H1 (cell line): Measurements from ENCODE around the gene CNTROB. TPM values are rescaled to one million over a fixed set of nuclear protein-coding genes. Genes with fewer than 3 reads are reported as not detected.

ENCODE experiments used
- CTCF ChIA-PET: fragments of 300-600 bp; sonication (Branson Sonifier 250); formaldehyde crosslinking; loops from one replicate; lab custom pipeline; 2021; ENCODE audit not compliant: partially characterized antibody; lab: Charles Lee
- POLR2A ChIA-PET: fragments of 300-600 bp; sonication (Branson Sonifier 250); formaldehyde crosslinking; loops from one replicate; lab custom pipeline; 2021; ENCODE audit warnings: inconsistent platforms; ENCODE audit not compliant: partially characterized antibody; lab: Charles Lee
- DNase-seq, 2 experiments: peaks; one replicate each; pipeline versions ENCODE4 v3.0.0 to v3.0.0-alpha.2; 2010 to 2022; ENCODE audit warnings: low spot score in 2 of 2, low read depth in 1 of 2, mixed read lengths in 1 of 2
- FAIRE-seq: peaks from 2 replicates; lab custom pipeline; 2011; peaks lifted over from hg19 to GRCh38; lab: Jason Lieb, UNC
- H2AFZ ChIP-seq: 2 replicates; pipeline ENCODE4 v1.8.1; 2012; ENCODE audit warnings: low read length, inconsistent platforms
- H2AK5ac ChIP-seq: 2 replicates; pipeline ENCODE4 v1.6.1; 2013; ENCODE audit warnings: low read depth, low read length
- H2BK120ac ChIP-seq: replicated peaks from 2 replicates; pipeline ENCODE3; 2013; ENCODE audit warnings: low read depth, low read length, inconsistent platforms
- H2BK12ac ChIP-seq: 2 replicates; pipeline ENCODE4 v1.6.1; 2013; ENCODE audit warnings: low read depth, low read length
- H2BK15ac ChIP-seq: 2 replicates; pipeline ENCODE4 v1.6.1; 2013; ENCODE audit warnings: low read length
- H2BK20ac ChIP-seq: 2 replicates; pipeline ENCODE4 v1.6.1; 2013; ENCODE audit warnings: low read length
- H2BK5ac ChIP-seq: 2 replicates; pipeline ENCODE4 v1.6.1; 2013; ENCODE audit warnings: low read depth, low read length
- H3K14ac ChIP-seq: 2 replicates; pipeline ENCODE4 v1.6.1; 2013; ENCODE audit warnings: inconsistent platforms; ENCODE audit not compliant: insufficient read length
- H3K18ac ChIP-seq: 2 replicates; pipeline ENCODE4 v1.6.1; 2013; ENCODE audit warnings: low read length; ENCODE audit errors: extremely low read depth
- H3K23ac ChIP-seq: 2 replicates; pipeline ENCODE4 v1.6.1; 2013; ENCODE audit warnings: inconsistent platforms; ENCODE audit not compliant: insufficient read length
- H3K23me2 ChIP-seq: 2 replicates; pipeline ENCODE4 v1.6.1; 2013; ENCODE audit warnings: low read depth, low read length
- H3K27ac ChIP-seq: 2 replicates; pipeline ENCODE4 v1.6.1; 2011; ENCODE audit warnings: low read depth, low read length, inconsistent platforms
- H3K27me3 ChIP-seq, 4 experiments: replicated peaks in 1 of 4; 1 replicate in 1 of 4; 2 replicates in 3 of 4; pipeline versions ENCODE4 v1.6.1 to v1.8.1; 2011 to 2013; ENCODE audit warnings: low read length in 3 of 4, mild to moderate bottlenecking in 3 of 4, inconsistent platforms in 2 of 4, mixed read lengths in 2 of 4, moderate library complexity in 1 of 4; ENCODE audit not compliant: control insufficient read depth in 3 of 4, insufficient read depth in 3 of 4; ENCODE audit errors: extremely low read depth in 1 of 4
- H3K36me3 ChIP-seq, 4 experiments: 2 replicates each; pipeline versions ENCODE4 v1.6.1 to v1.8.1; 2011 to 2013; ENCODE audit warnings: mild to moderate bottlenecking in 4 of 4, low read length in 3 of 4, moderate library complexity in 2 of 4, control low read depth in 1 of 4, inconsistent platforms in 1 of 4; ENCODE audit not compliant: insufficient read depth in 4 of 4, control insufficient read depth in 2 of 4
- H3K4ac ChIP-seq: replicated peaks from 2 replicates; pipeline ENCODE3; 2013; ENCODE audit warnings: low read length, low read depth, mixed read lengths, inconsistent platforms; ENCODE audit not compliant: insufficient read length
- H3K4me1 ChIP-seq, 4 experiments: replicated peaks in 1 of 4; 1 replicate in 1 of 4; 2 replicates in 3 of 4; pipeline versions ENCODE4 v1.6.1 to v1.8.1; 2011 to 2013; ENCODE audit warnings: low read length in 3 of 4, inconsistent platforms in 2 of 4, mixed read lengths in 1 of 4; ENCODE audit not compliant: insufficient read depth in 4 of 4, control insufficient read depth in 3 of 4
- H3K4me2 ChIP-seq, 2 experiments: 2 replicates each; pipeline versions ENCODE4 v1.6.1 to v1.8.1; 2011 to 2013; ENCODE audit warnings: low read depth in 2 of 2, low read length in 2 of 2, control low read depth in 1 of 2, inconsistent platforms in 1 of 2, mild to moderate bottlenecking in 1 of 2; ENCODE audit not compliant: insufficient read depth in 1 of 2
- H3K4me3 ChIP-seq, 4 experiments: fragments of 200-600, 300-600 bp in 1 of 4; sonication (generic), shearing (Covaris generic), sonication (Bioruptor Twin) in 1 of 4; 2 replicates each; pipeline versions ENCODE4 v1.5.1 to v1.8.1; 2011 to 2016; ENCODE audit warnings: low read length in 4 of 4, low read depth in 3 of 4, control low read depth in 2 of 4, inconsistent platforms in 2 of 4, mild to moderate bottlenecking in 2 of 4, mixed read lengths in 1 of 4, moderate library complexity in 1 of 4; ENCODE audit not compliant: insufficient read depth in 2 of 4; ENCODE audit errors: extremely low read depth in 1 of 4
- H3K56ac ChIP-seq: replicated peaks from 2 replicates; pipeline ENCODE3; 2013; ENCODE audit warnings: low read depth, mild to moderate bottlenecking, mixed read lengths, low read length, inconsistent platforms; ENCODE audit not compliant: insufficient read length
- H3K79me1 ChIP-seq: 2 replicates; pipeline ENCODE4 v1.6.1; 2013; ENCODE audit warnings: low read depth, low read length, control low read depth
- H3K79me2 ChIP-seq, 2 experiments: 2 replicates each; pipeline versions ENCODE4 v1.6.1 to v1.8.1; 2012 to 2013; ENCODE audit warnings: low read length in 2 of 2, mild to moderate bottlenecking in 2 of 2, inconsistent platforms in 1 of 2; ENCODE audit not compliant: insufficient read depth in 2 of 2, control insufficient read depth in 1 of 2
- H3K9ac ChIP-seq, 4 experiments: replicated peaks in 1 of 4; 1 replicate in 1 of 4; 2 replicates in 3 of 4; pipeline versions ENCODE4 v1.6.1 to v1.8.1; 2011 to 2013; ENCODE audit warnings: low read depth in 3 of 4, low read length in 3 of 4, control low read depth in 2 of 4, mild to moderate bottlenecking in 2 of 4, moderate library complexity in 2 of 4, inconsistent platforms in 1 of 4; ENCODE audit errors: extremely low read depth in 1 of 4
- H3K9me3 ChIP-seq, 2 experiments: 2 replicates each; pipeline versions ENCODE4 v1.6.1 to v1.8.1; 2012 to 2013; ENCODE audit warnings: mild to moderate bottlenecking in 2 of 2, moderate library complexity in 2 of 2, control low read depth in 1 of 2, inconsistent platforms in 1 of 2, low read depth in 1 of 2, low read length in 1 of 2, mixed read lengths in 1 of 2; ENCODE audit not compliant: insufficient read depth in 2 of 2
- H4K20me1 ChIP-seq, 2 experiments: replicated peaks in 1 of 2; 2 replicates each; pipeline versions ENCODE3 to v1.8.1; 2011 to 2013; ENCODE audit warnings: inconsistent platforms in 2 of 2, low read length in 2 of 2, mild to moderate bottlenecking in 1 of 2; ENCODE audit not compliant: insufficient read depth in 2 of 2, control insufficient read depth in 1 of 2
- H4K5ac ChIP-seq: 2 replicates; pipeline ENCODE4 v1.6.1; 2013; ENCODE audit warnings: low read length, low read depth, mixed read lengths, inconsistent platforms; ENCODE audit not compliant: insufficient read length
- H4K8ac ChIP-seq: 2 replicates; pipeline ENCODE4 v1.8.0; 2013; ENCODE audit warnings: mild to moderate bottlenecking, moderate library complexity, low read length, inconsistent platforms; ENCODE audit not compliant: insufficient read depth; ENCODE audit errors: extremely low read depth
- H4K91ac ChIP-seq: replicated peaks from 2 replicates; pipeline ENCODE3; 2013; ENCODE audit warnings: low read length, mixed read lengths, inconsistent platforms; ENCODE audit not compliant: insufficient read length
- CTBP2 ChIP-seq: IDR thresholded peaks from 2 replicates; pipeline ENCODE4 v1.7.0; 2011; ENCODE audit warnings: borderline replicate concordance, mild to moderate bottlenecking, moderate library complexity, mixed read lengths, low read length; ENCODE audit not compliant: insufficient read depth, insufficient read length
- EZH2 ChIP-seq: fragments of 200-600 bp; sonication (generic); IDR thresholded peaks from 2 replicates; pipeline ENCODE4 v1.7.1; 2012; ENCODE audit warnings: low read depth, mild to moderate bottlenecking, moderate library complexity, low read length, inconsistent platforms; ENCODE audit not compliant: severe bottlenecking
- KDM4A ChIP-seq: IDR thresholded peaks from one replicate; pipeline ENCODE4 v1.7.1; 2012; ENCODE audit warnings: low read depth, mild to moderate bottlenecking, moderate library complexity, low read length, inconsistent platforms; ENCODE audit not compliant: severe bottlenecking
- KDM5A ChIP-seq: fragments of 200-600 bp; IDR thresholded peaks from 2 replicates; pipeline ENCODE4 v1.7.1; 2012; ENCODE audit warnings: mild to moderate bottlenecking, low read length, inconsistent platforms, mixed read lengths
- MAFK ChIP-seq: IDR thresholded peaks from 2 replicates; pipeline ENCODE4 v1.6.1; 2012; ENCODE audit warnings: low read depth, mild to moderate bottlenecking, improper control_type of control experiment, low read length
- POU5F1 ChIP-seq: IDR thresholded peaks from 2 replicates; pipeline ENCODE4 v1.6.1; 2011; ENCODE audit warnings: low read depth, mild to moderate bottlenecking, low read length, moderate library complexity
- RBBP5 ChIP-seq: IDR thresholded peaks from 2 replicates; pipeline ENCODE4 v1.7.1; 2012; ENCODE audit warnings: low read depth, mild to moderate bottlenecking, inconsistent platforms, low read length, moderate library complexity, borderline replicate concordance
- SIN3A ChIP-seq, 2 experiments: IDR thresholded peaks in 1 of 2; conservative IDR thresholded peaks in 1 of 2; 2 replicates each; pipeline ENCODE4 v1.6.1; 2011 to 2012; ENCODE audit warnings: low read length in 2 of 2, improper control_type of control experiment in 1 of 2, low read depth in 1 of 2, mild to moderate bottlenecking in 1 of 2
- WGBS, 2 experiments: shearing (Covaris generic) in 1 of 2; methylation state at CpG; one replicate each; pipeline versions ENCODE4 v1.1.6 to v1.1.7; 2013 to 2015; ENCODE audit warnings: low lambda C conversion rate in 2 of 2, mixed read lengths in 2 of 2, inconsistent platforms in 1 of 2, low coverage in 1 of 2, missing lambda C conversion rate in 1 of 2; ENCODE audit not compliant: insufficient replicate concordance in 2 of 2, insufficient coverage in 1 of 2, insufficient read length in 1 of 2; ENCODE audit errors: extremely low coverage in 1 of 2, missing lambda C conversion rate in 1 of 2; 5-methylcytosine and 5-hydroxymethylcytosine counted together
- polyA plus RNA-seq, 7 experiments: library from polyadenylated mRNA; depleted of rRNA in 3 of 7; stranded (reverse) in 5 of 7; unstranded in 2 of 7; fragments of >200 nt in 5 of 7; fragments of 200-250 nt in 2 of 7; gene quantifications; 1 replicate in 5 of 7; 2 replicates in 1 of 7; 4 replicates in 1 of 7; pipeline versions ENCODE4 v1.2.1 to v1.2.3, GENCODE V29; 2011 to 2013; ENCODE audit warnings: missing spikeins in 2 of 7, mixed read lengths in 2 of 7
- total RNA-seq: library from RNA; stranded (reverse); fragmentation: NEBNext Ultra II Directional; extraction: Animal tissue kit (Norgen Biotek cat#: 25700); gene quantifications from 2 replicates; pipeline ENCODE4 v1.2.1, GENCODE V29; 2021
- TF ChIP-seq, protein P1 (sequence below): IDR thresholded peaks from 2 replicates; pipeline ENCODE4 v1.6.1; 2011; ENCODE audit warnings: low read length, improper control_type of control experiment
- TF ChIP-seq, protein P2 (sequence below): IDR thresholded peaks from 2 replicates; pipeline ENCODE4 v1.6.1; 2012; ENCODE audit warnings: inconsistent platforms
- TF ChIP-seq, protein P3 (sequence below): IDR thresholded peaks from 2 replicates; pipeline ENCODE4 v1.6.1; 2011; ENCODE audit warnings: low read depth, mild to moderate bottlenecking, low read length; ENCODE audit not compliant: insufficient read depth

Gene CNTROB
- total and polyA plus RNA-seq, 2 of the 8 experiments (the other 6 are each of a cell fraction or from before 2014, with no cell fraction given) = 20.5 to 31.9 TPM

DNA sequence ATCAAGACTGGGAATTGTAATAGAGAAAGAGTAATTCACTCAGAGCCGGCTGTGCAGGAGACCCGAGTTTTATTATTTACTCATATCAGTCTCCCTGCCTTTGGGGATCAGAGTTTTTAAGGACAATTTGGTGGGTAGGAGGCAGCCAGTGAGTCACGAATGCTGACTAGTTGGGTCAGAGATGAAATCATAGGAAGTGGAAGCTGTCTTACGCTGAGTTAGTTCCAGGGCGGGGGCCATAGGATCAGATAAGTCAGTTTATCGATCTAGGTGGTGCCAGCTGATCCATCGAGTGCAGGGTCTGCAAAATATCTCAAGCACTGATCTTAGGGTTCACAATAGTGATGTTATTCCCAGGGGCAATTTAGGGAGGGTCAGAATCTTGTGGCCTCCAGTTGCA, 50.2 kb downstream of the CNTROB start:
- Histone ChIP-seq H4K8ac (no peak overlapping the region), H2BK20ac (no peak overlapping the region), H2BK12ac (no peak overlapping the region), H4K5ac (no peak overlapping the region), H3K23ac (no peak overlapping the region), H3K56ac (no peak overlapping the region), H3K36me3 (no peaks in the 10 kb centered on the region), H3K4me1 (no peaks in the 10 kb centered on the region), H3K79me2 (no peaks in the 10 kb centered on the region), H2AK5ac (no peak overlapping the region), H3K79me1 (no peaks in the 10 kb centered on the region), H2BK15ac (no peak overlapping the region), H2AFZ (no peak overlapping the region), H4K20me1 (no peaks in the 10 kb centered on the region), H2BK5ac (no peak overlapping the region), H3K4me3 (no peak overlapping the region), H3K4me2 (no peak overlapping the region), H3K4ac (no peak overlapping the region), H3K23me2 (no peaks in the 10 kb centered on the region), H3K27ac (no peak overlapping the region), H4K91ac (no peak overlapping the region), H3K18ac (no peak overlapping the region), H3K14ac (no peak overlapping the region), H3K9ac (no peak overlapping the region), H3K9me3 (no peaks in the 10 kb centered on the region), H3K27me3 (no peaks in the 10 kb centered on the region), H2BK120ac (no peak overlapping the region)
- no peak for DNase-seq
- POLR2A ChIA-PET = interaction anchor here (0.6 kb wide), 1 partner anchor 16 kb away, joined by 3 read pairs; no protein-coding TSS in a partner anchor
- FAIRE-seq = no peak
- CTCF ChIA-PET = interaction anchor here (0.9 to 10.6 kb wide), 15 partner anchors 8 to 239 kb away, joined by 3 to 104 read pairs (median 7); partner anchors contain the start of genes CNTROB and TRAPPC1
- 87% methylated on average over 7 of the region's 7 CpGs; no CpG with 5 or more reads in 1 of the 2 experiments for WGBS, 2 experiments
- TF ChIP-seq KDM5A (no peak), MAFK (no peak), RBBP5 (no peak), SIN3A (conservative IDR thresholded peaks at IDR 0.05 in 1 of 2, IDR thresholded peaks at IDR 0.05 in 1 of 2; ENCODE audit: low read depth in 1 of 2, low read length in 2 of 2) (no peak), POU5F1 (no peak), KDM4A (no peak), EZH2 (no peak), CTBP2 (no peak)
- TF ChIP-seq, protein P1, sequence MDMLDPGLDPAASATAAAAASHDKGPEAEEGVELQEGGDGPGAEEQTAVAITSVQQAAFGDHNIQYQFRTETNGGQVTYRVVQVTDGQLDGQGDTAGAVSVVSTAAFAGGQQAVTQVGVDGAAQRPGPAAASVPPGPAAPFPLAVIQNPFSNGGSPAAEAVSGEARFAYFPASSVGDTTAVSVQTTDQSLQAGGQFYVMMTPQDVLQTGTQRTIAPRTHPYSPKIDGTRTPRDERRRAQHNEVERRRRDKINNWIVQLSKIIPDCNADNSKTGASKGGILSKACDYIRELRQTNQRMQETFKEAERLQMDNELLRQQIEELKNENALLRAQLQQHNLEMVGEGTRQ = no peak
- TF ChIP-seq, protein P2, sequence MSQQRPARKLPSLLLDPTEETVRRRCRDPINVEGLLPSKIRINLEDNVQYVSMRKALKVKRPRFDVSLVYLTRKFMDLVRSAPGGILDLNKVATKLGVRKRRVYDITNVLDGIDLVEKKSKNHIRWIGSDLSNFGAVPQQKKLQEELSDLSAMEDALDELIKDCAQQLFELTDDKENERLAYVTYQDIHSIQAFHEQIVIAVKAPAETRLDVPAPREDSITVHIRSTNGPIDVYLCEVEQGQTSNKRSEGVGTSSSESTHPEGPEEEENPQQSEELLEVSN = no peak
- TF ChIP-seq, protein P3, sequence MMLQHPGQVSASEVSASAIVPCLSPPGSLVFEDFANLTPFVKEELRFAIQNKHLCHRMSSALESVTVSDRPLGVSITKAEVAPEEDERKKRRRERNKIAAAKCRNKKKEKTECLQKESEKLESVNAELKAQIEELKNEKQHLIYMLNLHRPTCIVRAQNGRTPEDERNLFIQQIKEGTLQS = no peak
